Pulmonary artery endothelial cell (primary cell): ENCODE measurements around the gene KLHL14. TPM values are rescaled to one million over a fixed set of nuclear protein-coding genes. Genes with fewer than 3 reads are reported as not detected.
"Not testable (repeated sequence)": the region's sequence is repeated elsewhere in the genome, so short reads cannot be mapped to it uniquely, and the experiment has no call there.

ENCODE experiments used
- DNase-seq: peaks from one replicate; pipeline ENCODE4 v3.0.0-alpha.2; 2011; ENCODE audit warnings: low read depth, low spot score
- total RNA-seq: library from RNA; depleted of rRNA; stranded (reverse); fragments of >200 nt; gene quantifications from 2 replicates; pipeline ENCODE4 v1.2.3, GENCODE V29; 2014

KLHL14 gene
- total RNA-seq, 1 donor from 2014 or later: not detected

- not testable (repeated sequence) for DNase-seq
Measured at GRCh38 chr18:32637659-32638058, 135.2 kb downstream of the KLHL14 start.

GRCh38 chr18:32637226-32637625 lies 135.6 kb downstream of the KLHL14 start:
- DNase-seq: no peak

GRCh38 chr18:32634876-32635431 lies 137.9 kb downstream of the KLHL14 start:
- DNase-seq: no peak

GRCh38 chr18:32629981-32630700 lies 142.7 kb downstream of the KLHL14 start:
- no peak for DNase-seq

GRCh38 chr18:32629292-32629691 lies 143.5 kb downstream of the KLHL14 start:
- DNase-seq: no peak

GRCh38 chr18:32624182-32624723 lies 148.6 kb downstream of the KLHL14 start:
- no peak for DNase-seq

GRCh38 chr18:32623563-32623962 lies 149.3 kb downstream of the KLHL14 start:
- DNase-seq: no peak
